IMR-90 (cell line): ENCODE data around the gene SEMG1. TPM values are rescaled to one million over a fixed set of nuclear protein-coding genes. Genes with fewer than 3 reads are reported as not detected.

Source experiments
- ATAC-seq: fragments of 200-7000 bp; cut with Tn5 transposase; 2 replicates; pipeline ENCODE4 v1.9.1; 2020; ENCODE audit warnings: low read depth, mild to moderate bottlenecking, moderate library complexity
- BruUV-seq: library from RNA; stranded (reverse); fragments of 400-500 nt; replicated peaks from 2 replicates; lab custom pipeline; 2021; lab: Mats Ljungman, UMichigan
- CTCF ChIA-PET: fragments of 300-600 bp; formaldehyde crosslinking; extraction: SDS; loops from one replicate; lab custom pipeline; 2021; ENCODE audit warnings: antibody characterized with exemption; lab: Yijun Ruan, JAX
- POLR2A ChIA-PET: fragments of 300-600 bp; sonication (Branson Sonifier 250); formaldehyde crosslinking; loops from one replicate; lab custom pipeline; 2022; ENCODE audit warnings: antibody characterized with exemption; ENCODE audit not compliant: unreplicated experiment; lab: Charles Lee
- DNase-seq: peaks from one replicate; pipeline ENCODE4 v3.0.0; 2013
- H2AFZ ChIP-seq: replicated peaks from 2 replicates; pipeline ENCODE3; 2013; ENCODE audit warnings: low read length, mild to moderate bottlenecking; ENCODE audit not compliant: poor library complexity
- H2AK5ac ChIP-seq: 2 replicates; pipeline ENCODE4 v1.6.1; 2013; ENCODE audit warnings: low read depth, low read length, inconsistent platforms
- H2AK9ac ChIP-seq: replicated peaks from 2 replicates; pipeline ENCODE3; 2013; ENCODE audit warnings: mild to moderate bottlenecking, low read depth, low read length, moderate library complexity; ENCODE audit not compliant: poor library complexity
- H2BK120ac ChIP-seq: 2 replicates; pipeline ENCODE4 v1.6.1; 2013; ENCODE audit warnings: low read depth, low read length, inconsistent platforms
- H2BK15ac ChIP-seq: 3 replicates; pipeline ENCODE4 v1.6.1; 2013; ENCODE audit warnings: low read depth, low read length, inconsistent platforms
- H2BK20ac ChIP-seq: 2 replicates; pipeline ENCODE4 v1.6.1; 2013; ENCODE audit warnings: low read depth, mild to moderate bottlenecking, inconsistent platforms, low read length, moderate library complexity
- H2BK5ac ChIP-seq: 2 replicates; pipeline ENCODE4 v1.6.1; 2013; ENCODE audit warnings: mild to moderate bottlenecking, low read depth, low read length, inconsistent platforms; ENCODE audit not compliant: poor library complexity, severe bottlenecking
- H3K14ac ChIP-seq: replicated peaks from 2 replicates; pipeline ENCODE4 v1.6.1; 2013; ENCODE audit warnings: low read depth, low read length, inconsistent platforms
- H3K18ac ChIP-seq: 2 replicates; pipeline ENCODE4 v1.6.1; 2013; ENCODE audit warnings: low read depth, low read length, control low read depth
- H3K23ac ChIP-seq: 2 replicates; pipeline ENCODE4 v1.6.1; 2013; ENCODE audit warnings: low read depth, low read length, inconsistent platforms
- H3K27ac ChIP-seq: 2 replicates; pipeline ENCODE4 v1.5.1; 2013; ENCODE audit warnings: mild to moderate bottlenecking, control low read depth, low read length; ENCODE audit not compliant: insufficient read depth
- H3K27me3 ChIP-seq: 2 replicates; pipeline ENCODE4 v1.6.1; 2013; ENCODE audit warnings: low read length; ENCODE audit not compliant: control insufficient read depth, insufficient read depth
- H3K36me3 ChIP-seq: 2 replicates; pipeline ENCODE4 v1.6.1; 2013; ENCODE audit warnings: low read length, mixed read lengths; ENCODE audit not compliant: control insufficient read depth, insufficient read depth
- H3K4ac ChIP-seq: 2 replicates; pipeline ENCODE4 v1.6.1; 2013; ENCODE audit warnings: low read depth, low read length, inconsistent platforms
- H3K4me1 ChIP-seq: 2 replicates; pipeline ENCODE4 v1.6.1; 2013; ENCODE audit warnings: low read length, mixed read lengths; ENCODE audit not compliant: control insufficient read depth, insufficient read depth
- H3K4me2 ChIP-seq: 2 replicates; pipeline ENCODE4 v1.6.1; 2013; ENCODE audit warnings: low read depth, mild to moderate bottlenecking, control low read depth, low read length, moderate library complexity
- H3K4me3 ChIP-seq: 2 replicates; pipeline ENCODE4 v1.5.1; 2013; ENCODE audit warnings: low read depth, mild to moderate bottlenecking, control low read depth, low read length, moderate library complexity; ENCODE audit not compliant: insufficient read depth
- H3K56ac ChIP-seq: 2 replicates; pipeline ENCODE4 v1.6.1; 2013; ENCODE audit warnings: low read length, inconsistent platforms; ENCODE audit not compliant: insufficient read depth; ENCODE audit errors: extremely low read depth
- H3K79me1 ChIP-seq, 2 experiments: 2 replicates each; pipeline ENCODE4 v1.6.1; 2013; ENCODE audit warnings: low read length in 2 of 2, inconsistent platforms in 1 of 2, low read depth in 1 of 2
- H3K9ac ChIP-seq: 2 replicates; pipeline ENCODE4 v1.6.1; 2013; ENCODE audit warnings: low read depth, low read length, control low read depth
- H3K9me1 ChIP-seq: 2 replicates; pipeline ENCODE4 v1.6.1; 2013; ENCODE audit warnings: low read length, inconsistent platforms; ENCODE audit not compliant: insufficient read depth
- H3K9me3 ChIP-seq: 2 replicates; pipeline ENCODE4 v1.6.1; 2013; ENCODE audit warnings: low read length; ENCODE audit not compliant: control insufficient read depth, insufficient read depth
- H4K20me1 ChIP-seq: 2 replicates; pipeline ENCODE4 v1.6.1; 2013; ENCODE audit warnings: low read length, inconsistent platforms; ENCODE audit not compliant: insufficient read depth
- H4K5ac ChIP-seq: 2 replicates; pipeline ENCODE4 v1.6.1; 2013; ENCODE audit warnings: mild to moderate bottlenecking, low read depth, low read length, control low read depth
- H4K8ac ChIP-seq, 2 experiments: 2 replicates each; pipeline ENCODE4 v1.6.1; 2013; ENCODE audit warnings: low read depth in 2 of 2, low read length in 2 of 2, control low read depth in 1 of 2, inconsistent platforms in 1 of 2
- H4K91ac ChIP-seq: 2 replicates; pipeline ENCODE4 v1.6.1; 2013; ENCODE audit warnings: low read depth, low read length, inconsistent platforms; ENCODE audit not compliant: insufficient read depth
- FOS ChIP-seq: fragments of 150-350 bp; IDR thresholded peaks from 2 replicates; pipeline ENCODE4 v1.6.1; 2016; ENCODE audit warnings: low read depth, low read length
- MAZ ChIP-seq: IDR thresholded peaks from 2 replicates; pipeline ENCODE4 v1.6.1; 2012; ENCODE audit warnings: low read depth, mild to moderate bottlenecking, low read length, improper control_type of control experiment, moderate library complexity, borderline replicate concordance
- MXI1 ChIP-seq: IDR thresholded peaks from 2 replicates; pipeline ENCODE4 v1.6.1; 2012; ENCODE audit warnings: low read depth, mild to moderate bottlenecking, low read length, moderate library complexity, borderline replicate concordance
- NFE2L2 ChIP-seq: fragments of 150-350 bp; IDR thresholded peaks from 2 replicates; pipeline ENCODE4 v1.6.1; 2016; ENCODE audit warnings: low read depth, mild to moderate bottlenecking, low read length
- RFX5 ChIP-seq: IDR thresholded peaks from 2 replicates; pipeline ENCODE4 v1.8.0; 2012; ENCODE audit warnings: low read depth, mild to moderate bottlenecking, low read length, moderate library complexity
- WGBS, 2 experiments: methylation state at CpG; one replicate each; pipeline versions ENCODE4 v1.1.5 to v1.1.7; 2013; ENCODE audit warnings: missing lambda C conversion rate in 2 of 2; ENCODE audit not compliant: insufficient read length in 1 of 2; ENCODE audit errors: extremely low coverage in 2 of 2; 5-methylcytosine and 5-hydroxymethylcytosine counted together
- dilution Hi-C: fragments of 300-500 bp; cut with HindIII; formaldehyde crosslinking; loops from one replicate; pipeline ENCODE4 v1.14.3; 2018; ENCODE audit warnings: low sequenced_read_pairs; ENCODE audit not compliant: unreplicated experiment
- in situ Hi-C: fragments of 300-500 bp; cut with MboI; formaldehyde crosslinking; loops from 3 replicates; pipeline ENCODE4 v1.14.3; 2019; ENCODE audit warnings: low sequenced_read_pairs, inconsistent platforms, mixed read lengths
- intact Hi-C: fragments of 100-400 bp; cut with micrococcal nuclease; formaldehyde crosslinking; loops from 2 replicates; pipeline ENCODE4 v1.10.0; 2022
- polyA plus RNA-seq, 3 experiments: library from polyadenylated mRNA; depleted of rRNA; stranded (reverse); fragments of >200 nt; gene quantifications; 2 replicates each; pipeline ENCODE4 v1.2.3, GENCODE V29; 2012; ENCODE audit warnings: low replicate concordance in 1 of 3
- total RNA-seq: library from RNA; depleted of rRNA; stranded (reverse); fragments of >200 nt; gene quantifications from 2 replicates; pipeline ENCODE4 v1.2.3, GENCODE V29; 2012
- TF ChIP-seq, protein P1 (sequence below): fragments of 150-350 bp; IDR thresholded peaks from 2 replicates; pipeline ENCODE4 v1.6.1; 2016; ENCODE audit warnings: low read depth, mild to moderate bottlenecking, low read length, moderate library complexity, borderline replicate concordance

SEMG1 gene
- total and polyA plus RNA-seq, 2 of the 4 experiments (the other 2 are of a cell fraction): not detected

DNA sequence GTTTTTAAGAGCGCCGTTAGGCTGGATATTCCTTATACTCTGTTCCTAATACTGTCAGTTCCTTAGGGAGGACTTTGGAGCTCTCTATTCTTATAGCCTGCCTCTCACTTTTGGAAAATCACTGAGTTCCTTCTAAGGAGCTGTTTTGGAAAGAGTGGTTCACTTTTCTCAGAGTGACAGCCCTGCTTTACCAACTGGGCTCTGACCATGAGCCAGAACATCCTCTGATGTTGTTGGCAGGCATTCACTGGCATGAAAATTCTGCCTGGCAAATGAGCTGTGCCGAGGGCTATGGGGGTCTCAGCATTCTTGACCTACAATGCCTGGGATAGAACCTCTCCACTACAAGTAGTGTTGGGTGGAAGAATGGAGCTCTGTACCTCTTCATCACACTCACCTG, 14.9 kb upstream of the SEMG1 start:
- Histone ChIP-seq H2BK15ac (no peak overlapping the region), H4K8ac (no peak overlapping the region), H3K56ac (no peak overlapping the region), H4K5ac (no peak overlapping the region), H3K27ac (no peak overlapping the region), H3K79me1 (no peaks in the 10 kb centered on the region), H3K4me2 (no peak overlapping the region), H3K9me3 (no peaks in the 10 kb centered on the region), H2BK120ac (no peak overlapping the region), H4K91ac (no peak overlapping the region), H3K27me3 (peaks cover 1% of the 10 kb centered on the region), H3K18ac (no peak overlapping the region), H3K4me3 (no peak overlapping the region), H2AK9ac (no peak overlapping the region), H3K9ac (no peak overlapping the region), H4K20me1 (no peaks in the 10 kb centered on the region), H3K36me3 (no peaks in the 10 kb centered on the region), H3K23ac (no peak overlapping the region), H2AK5ac (no peak overlapping the region), H3K9me1 (no peaks in the 10 kb centered on the region), H3K4ac (no peak overlapping the region), H3K14ac (no peak overlapping the region), H2BK5ac (no peak overlapping the region), H2AFZ (no peak overlapping the region), H3K4me1 (no peaks in the 10 kb centered on the region), H2BK20ac (no peak overlapping the region)
- ATAC-seq (no peak), DNase-seq (no peak)
- WGBS, 2 experiments: no CpG with 5 or more reads among the region's 3 CpGs
- ChIA-PET CTCF (interaction anchor here (0.5 to 0.7 kb wide), 2 partner anchors 10 to 99 kb away, joined by 3 read pairs; no protein-coding TSS in a partner anchor), POLR2A (no interaction called here)
- dilution Hi-C loops: no loop called here
- intact Hi-C loops: no loop called here
- TF ChIP-seq MAZ: no peak
- TF ChIP-seq RFX5: no peak
- TF ChIP-seq NFE2L2: no peak
- TF ChIP-seq MXI1: no peak
- TF ChIP-seq, protein P1, sequence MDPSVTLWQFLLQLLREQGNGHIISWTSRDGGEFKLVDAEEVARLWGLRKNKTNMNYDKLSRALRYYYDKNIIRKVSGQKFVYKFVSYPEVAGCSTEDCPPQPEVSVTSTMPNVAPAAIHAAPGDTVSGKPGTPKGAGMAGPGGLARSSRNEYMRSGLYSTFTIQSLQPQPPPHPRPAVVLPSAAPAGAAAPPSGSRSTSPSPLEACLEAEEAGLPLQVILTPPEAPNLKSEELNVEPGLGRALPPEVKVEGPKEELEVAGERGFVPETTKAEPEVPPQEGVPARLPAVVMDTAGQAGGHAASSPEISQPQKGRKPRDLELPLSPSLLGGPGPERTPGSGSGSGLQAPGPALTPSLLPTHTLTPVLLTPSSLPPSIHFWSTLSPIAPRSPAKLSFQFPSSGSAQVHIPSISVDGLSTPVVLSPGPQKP: no peak
- TF ChIP-seq FOS: no peak
- in situ Hi-C loops: no loop called here
- no TSS peak for BruUV-seq
